ENCODE measurements around the gene TRIM41.

- TF ChIP-seq, protein P1, sequence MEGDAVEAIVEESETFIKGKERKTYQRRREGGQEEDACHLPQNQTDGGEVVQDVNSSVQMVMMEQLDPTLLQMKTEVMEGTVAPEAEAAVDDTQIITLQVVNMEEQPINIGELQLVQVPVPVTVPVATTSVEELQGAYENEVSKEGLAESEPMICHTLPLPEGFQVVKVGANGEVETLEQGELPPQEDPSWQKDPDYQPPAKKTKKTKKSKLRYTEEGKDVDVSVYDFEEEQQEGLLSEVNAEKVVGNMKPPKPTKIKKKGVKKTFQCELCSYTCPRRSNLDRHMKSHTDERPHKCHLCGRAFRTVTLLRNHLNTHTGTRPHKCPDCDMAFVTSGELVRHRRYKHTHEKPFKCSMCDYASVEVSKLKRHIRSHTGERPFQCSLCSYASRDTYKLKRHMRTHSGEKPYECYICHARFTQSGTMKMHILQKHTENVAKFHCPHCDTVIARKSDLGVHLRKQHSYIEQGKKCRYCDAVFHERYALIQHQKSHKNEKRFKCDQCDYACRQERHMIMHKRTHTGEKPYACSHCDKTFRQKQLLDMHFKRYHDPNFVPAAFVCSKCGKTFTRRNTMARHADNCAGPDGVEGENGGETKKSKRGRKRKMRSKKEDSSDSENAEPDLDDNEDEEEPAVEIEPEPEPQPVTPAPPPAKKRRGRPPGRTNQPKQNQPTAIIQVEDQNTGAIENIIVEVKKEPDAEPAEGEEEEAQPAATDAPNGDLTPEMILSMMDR (IDR thresholded peaks at IDR 0.05): no peak
- no peak for TF ChIP-seq POLR2A (IDR thresholded peaks at IDR 0.05)
Observed at GRCh38 chr5:181263633-181264032, 40.6 kb downstream of the TRIM41 start.

Data from transverse colon (tissue), 3 donors.